ENCODE results near the gene GRM1.

- no peak for TF ChIP-seq CTCF (IDR thresholded peaks at IDR 0.05; ENCODE audit: insufficient read depth, low read length)
- TF ChIP-seq SPI1 (IDR thresholded peaks at IDR 0.05; ENCODE audit: borderline replicate concordance, low read depth) = no peak
- no peak for TF ChIP-seq REST (IDR thresholded peaks at IDR 0.05; ENCODE audit: insufficient replicate concordance, low read depth)
Observed at GRCh38 chr6:146267946-146268345, 239.1 kb downstream of the GRM1 start.

Data from HL-60 (cell line).